Panc1 (cell line): ENCODE results near the gene KAT8.

Experiments used
- POLR2AphosphoS5 ChIP-seq: IDR thresholded peaks from 2 replicates; pipeline ENCODE4 v1.6.1; 2012; ENCODE audit warnings: mild to moderate bottlenecking, low read depth, low read length, moderate library complexity
- TF ChIP-seq, protein P1 (sequence below): fragments of 450-650 bp; IDR thresholded peaks from 2 replicates; pipeline ENCODE4 v1.5.1; 2017; ENCODE audit warnings: mild to moderate bottlenecking

DNA sequence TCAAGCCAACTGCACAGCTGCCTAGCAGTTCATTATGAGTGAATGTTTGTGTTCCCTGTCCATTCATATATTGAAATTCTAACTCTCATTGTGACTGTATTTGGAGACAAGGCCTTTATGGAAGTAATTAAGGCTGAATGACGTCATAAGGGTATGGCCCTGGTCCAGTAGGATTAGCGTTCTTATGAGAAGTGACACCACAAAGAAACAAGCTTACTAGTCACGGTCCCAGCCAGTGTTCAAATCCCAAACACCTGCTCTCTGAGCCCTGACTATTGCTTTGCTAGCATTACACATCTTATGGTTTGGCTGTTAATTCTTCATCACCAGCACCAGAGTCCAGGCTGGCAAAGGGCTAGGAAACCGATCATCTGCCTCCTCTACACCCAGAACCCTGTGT is 45.6 kb upstream of the KAT8 start:
- TF ChIP-seq, protein P1, sequence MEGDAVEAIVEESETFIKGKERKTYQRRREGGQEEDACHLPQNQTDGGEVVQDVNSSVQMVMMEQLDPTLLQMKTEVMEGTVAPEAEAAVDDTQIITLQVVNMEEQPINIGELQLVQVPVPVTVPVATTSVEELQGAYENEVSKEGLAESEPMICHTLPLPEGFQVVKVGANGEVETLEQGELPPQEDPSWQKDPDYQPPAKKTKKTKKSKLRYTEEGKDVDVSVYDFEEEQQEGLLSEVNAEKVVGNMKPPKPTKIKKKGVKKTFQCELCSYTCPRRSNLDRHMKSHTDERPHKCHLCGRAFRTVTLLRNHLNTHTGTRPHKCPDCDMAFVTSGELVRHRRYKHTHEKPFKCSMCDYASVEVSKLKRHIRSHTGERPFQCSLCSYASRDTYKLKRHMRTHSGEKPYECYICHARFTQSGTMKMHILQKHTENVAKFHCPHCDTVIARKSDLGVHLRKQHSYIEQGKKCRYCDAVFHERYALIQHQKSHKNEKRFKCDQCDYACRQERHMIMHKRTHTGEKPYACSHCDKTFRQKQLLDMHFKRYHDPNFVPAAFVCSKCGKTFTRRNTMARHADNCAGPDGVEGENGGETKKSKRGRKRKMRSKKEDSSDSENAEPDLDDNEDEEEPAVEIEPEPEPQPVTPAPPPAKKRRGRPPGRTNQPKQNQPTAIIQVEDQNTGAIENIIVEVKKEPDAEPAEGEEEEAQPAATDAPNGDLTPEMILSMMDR: no peak
- no peak for TF ChIP-seq POLR2AphosphoS5
